T-helper 1 cell treated with Interleukin-12 subunit alpha and Interleukin-12 subunit beta and Interleukin-4 antibody, amounts not matched to agents 30 μg/mL and 1 μg/mL, for 36 hours (primary cell): Measurements from ENCODE around the gene CTU2.
"Not testable (repeated sequence)": the region's sequence is repeated elsewhere in the genome, so short reads cannot be mapped to it uniquely, and the experiment has no call there.

Experiments
- H3K27ac Mint-ChIP-seq: one replicate; pipeline ENCODE4 v1.8.0; 2021; ENCODE audit warnings: mild to moderate bottlenecking, mixed read lengths
- H3K27me3 Mint-ChIP-seq: one replicate; pipeline ENCODE4 v1.8.0; 2021; ENCODE audit warnings: low read depth, mixed read lengths
- H3K36me3 Mint-ChIP-seq: one replicate; pipeline ENCODE4 v1.8.0; 2021; ENCODE audit warnings: low read depth, mixed read lengths
- H3K4me1 Mint-ChIP-seq: one replicate; pipeline ENCODE4 v1.8.0; 2021; ENCODE audit warnings: low read depth, mixed read lengths
- H3K4me3 Mint-ChIP-seq: one replicate; pipeline ENCODE4 v1.8.0; 2021; ENCODE audit warnings: mild to moderate bottlenecking, moderate library complexity, mixed read lengths
- H3K9me3 Mint-ChIP-seq: one replicate; pipeline ENCODE4 v1.8.0; 2021; ENCODE audit warnings: mixed read lengths

The CTU2 gene

GRCh38 chr16:88706229-88706964 lies at the start of gene CTU2, which contains the start of gene RNF166:
Gene CTU2 (plus strand): TSS chr16:88706503. CDS start chr16:88706531, 28 bp downstream.
Gene RNF166 (minus strand): TSS chr16:88706408. CDS start chr16:88706325, 83 bp downstream.
- peak within 1 kb of the TSS; percentile 86 for H3K27ac Mint-ChIP-seq
- peaks cover 38% of the 10 kb centered on the region for H3K4me1 Mint-ChIP-seq

GRCh38 chr16:88657371-88657770 lies 48.9 kb upstream of the CTU2 start:
- Mint-ChIP-seq H3K27ac (no peak overlapping the region), H3K4me1 (peaks cover 12% of the 10 kb centered on the region), H3K36me3 (peaks cover 12% of the 10 kb centered on the region), H3K27me3 (no peaks in the 10 kb centered on the region), H3K9me3 (no peaks in the 10 kb centered on the region), H3K4me3 (no peak overlapping the region)

More at GRCh38 chr16:88706229-88706964, at the start of gene CTU2, which contains the start of gene RNF166:
- Mint-ChIP-seq H3K9me3 (no peaks in the 10 kb centered on the region), H3K27me3 (no peaks in the 10 kb centered on the region), H3K36me3 (peaks cover 17% of the 10 kb centered on the region), H3K4me3 (peak within 1 kb of the TSS; percentile 98)

GRCh38 chr16:88658714-88659113 lies 47.6 kb upstream of the CTU2 start:
- no peak overlapping the region for H3K27ac Mint-ChIP-seq
- H3K4me3 Mint-ChIP-seq, result no peak overlapping the region
- H3K4me1 Mint-ChIP-seq, result peaks cover 12% of the 10 kb centered on the region
- H3K27me3 Mint-ChIP-seq, result no peaks in the 10 kb centered on the region
- peaks cover 10% of the 10 kb centered on the region for H3K36me3 Mint-ChIP-seq
- H3K9me3 Mint-ChIP-seq, result no peaks in the 10 kb centered on the region

- H3K27ac Mint-ChIP-seq, result no peak overlapping the region
- no peaks in the 10 kb centered on the region for H3K27me3 Mint-ChIP-seq
- peaks cover 10% of the 10 kb centered on the region for H3K36me3 Mint-ChIP-seq
- H3K4me3 Mint-ChIP-seq, result no peak overlapping the region
- peaks cover 14% of the 10 kb centered on the region for H3K4me1 Mint-ChIP-seq
- H3K9me3 Mint-ChIP-seq, result no peaks in the 10 kb centered on the region
These were observed 47.1 kb upstream of the CTU2 start for GRCh38 chr16:88659160-88659559.

DNA sequence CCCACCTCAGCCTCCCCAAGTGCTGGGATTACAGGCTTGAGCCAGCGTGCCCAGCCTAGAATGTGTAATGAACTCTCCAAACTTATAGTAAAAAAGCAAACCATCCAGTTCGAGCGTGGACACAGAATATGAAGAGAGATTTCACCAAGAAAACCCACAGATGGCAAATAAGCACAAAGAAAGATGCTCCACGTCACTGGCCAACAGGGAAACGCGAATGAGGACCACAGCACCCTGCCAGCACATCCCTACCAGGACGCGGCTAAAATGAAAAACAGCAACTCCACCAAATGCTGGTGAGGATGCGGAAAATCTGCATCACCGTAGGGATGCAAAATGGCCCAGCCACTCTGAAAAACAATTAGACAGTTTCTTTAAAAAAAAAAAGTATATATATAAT lies 44.8 kb upstream of the CTU2 start:
- H3K27ac Mint-ChIP-seq, result no peak overlapping the region
- peaks cover 21% of the 10 kb centered on the region for H3K4me1 Mint-ChIP-seq
- H3K36me3 Mint-ChIP-seq, result peaks cover 5% of the 10 kb centered on the region
- no peaks in the 10 kb centered on the region for H3K27me3 Mint-ChIP-seq
- H3K9me3 Mint-ChIP-seq, result no peaks in the 10 kb centered on the region
- peak overlapping the region; percentile 73 for H3K4me3 Mint-ChIP-seq

DNA sequence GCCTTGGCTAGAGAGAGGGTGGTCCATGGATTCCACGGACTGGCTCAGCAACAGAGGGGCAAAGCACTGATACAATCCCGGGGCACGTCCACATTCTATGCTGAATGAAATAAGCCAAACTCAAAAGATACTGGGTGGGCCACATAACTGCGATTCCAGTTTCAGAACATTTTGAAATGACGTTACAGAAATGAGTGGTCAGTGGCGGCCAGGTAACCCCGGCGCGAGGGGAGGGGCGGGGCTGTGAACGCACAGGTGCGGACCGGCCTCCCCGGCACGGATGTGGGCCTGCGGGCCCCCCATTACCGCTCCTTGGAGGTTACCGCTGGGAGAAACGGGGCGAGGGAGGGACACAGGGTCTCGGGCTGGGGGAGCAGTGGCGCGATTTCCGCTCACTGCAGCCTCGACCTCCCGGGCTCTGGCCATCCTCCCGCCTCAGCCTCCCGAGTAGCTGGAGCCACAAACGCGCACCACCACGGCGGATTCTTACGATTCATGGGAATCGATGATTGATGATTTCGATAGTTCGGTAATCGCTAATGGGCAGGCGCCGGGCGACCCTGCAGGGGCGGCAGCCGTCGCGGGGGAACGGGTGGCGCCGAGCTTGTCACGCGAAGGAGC lies 44.0 kb upstream of the CTU2 start:
- no peaks in the 10 kb centered on the region for H3K9me3 Mint-ChIP-seq
- H3K36me3 Mint-ChIP-seq, result peaks cover 7% of the 10 kb centered on the region
- peaks cover 21% of the 10 kb centered on the region for H3K4me1 Mint-ChIP-seq
- no peaks in the 10 kb centered on the region for H3K27me3 Mint-ChIP-seq
- peak overlapping the region; percentile 89 for H3K27ac Mint-ChIP-seq
- peak overlapping the region; percentile 96 for H3K4me3 Mint-ChIP-seq

DNA sequence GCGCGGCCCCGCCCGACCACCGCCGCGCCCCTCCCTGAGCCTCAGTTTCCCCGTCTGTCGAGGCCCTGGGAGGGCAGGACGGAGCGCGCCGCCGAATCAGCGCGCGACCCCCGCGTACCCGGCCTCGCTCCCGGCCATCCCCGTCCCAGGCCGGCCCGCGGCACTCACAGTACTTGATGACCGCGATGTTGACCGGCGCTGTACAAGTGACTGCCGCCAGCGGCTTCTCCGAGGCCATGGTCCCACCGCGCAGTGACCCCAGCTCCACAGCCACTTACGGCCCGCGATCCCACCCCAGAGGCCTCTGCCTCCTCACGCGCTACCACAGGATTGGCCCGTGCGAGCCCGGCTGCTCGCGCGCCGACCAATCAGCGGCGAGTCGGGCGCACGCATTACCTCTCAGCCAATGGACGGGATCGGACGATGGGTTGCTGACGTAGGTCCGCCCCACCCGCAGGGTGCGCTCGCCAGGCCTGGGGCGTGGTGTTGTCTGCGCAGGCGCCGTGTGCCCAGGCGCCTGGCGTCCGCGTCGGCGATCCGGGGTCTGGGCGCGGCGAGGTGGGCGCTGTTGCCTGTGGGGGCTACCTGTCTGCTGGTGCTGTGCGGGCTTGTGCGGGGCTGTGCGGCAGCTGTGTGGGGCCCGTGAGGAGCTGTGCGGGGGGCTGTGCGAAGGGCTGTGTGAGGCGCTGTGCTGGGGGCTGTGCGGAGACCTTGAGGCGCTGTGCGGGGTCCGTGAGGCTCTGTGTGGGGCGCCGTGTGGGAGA lies 43.3 kb upstream of the CTU2 start, which contains the start of gene MVD:
Gene MVD (minus strand): TSS at position 249 of the 764 bp plus-strand sequence. CDS start 11 bp downstream, at position 238.
- peak within 1 kb of the TSS; percentile 96 for H3K4me3 Mint-ChIP-seq
- no peaks in the 10 kb centered on the region for H3K27me3 Mint-ChIP-seq
- H3K9me3 Mint-ChIP-seq, result no peaks in the 10 kb centered on the region
- H3K27ac Mint-ChIP-seq, result peak within 1 kb of the TSS; percentile 96
- H3K36me3 Mint-ChIP-seq, result peaks cover 7% of the 10 kb centered on the region
- peaks cover 21% of the 10 kb centered on the region for H3K4me1 Mint-ChIP-seq

DNA sequence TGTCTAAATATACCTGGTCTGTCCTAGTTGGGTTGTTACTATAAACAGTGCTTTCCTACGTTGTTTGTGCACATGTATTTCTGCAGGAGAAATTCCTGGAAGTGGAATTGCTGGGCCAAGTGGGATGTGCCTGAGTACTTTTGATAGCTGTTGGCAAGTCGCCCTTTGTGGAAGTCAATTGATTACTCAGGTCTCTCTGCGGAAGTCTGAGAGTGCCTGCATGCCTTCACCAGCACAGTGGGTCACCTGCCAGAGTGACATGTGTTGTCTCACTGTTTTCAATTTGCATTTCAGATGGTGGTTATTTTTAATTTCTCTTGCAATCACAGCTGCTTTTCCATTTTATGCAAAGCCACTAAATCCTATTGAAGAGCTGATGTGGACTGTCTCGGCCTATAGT lies 41.2 kb upstream of the CTU2 start:
- H3K4me1 Mint-ChIP-seq, result peaks cover 21% of the 10 kb centered on the region
- peaks cover 12% of the 10 kb centered on the region for H3K36me3 Mint-ChIP-seq
- H3K27ac Mint-ChIP-seq, result peak overlapping the region; percentile 39
- peak overlapping the region; percentile 32 for H3K4me3 Mint-ChIP-seq
- no peaks in the 10 kb centered on the region for H3K9me3 Mint-ChIP-seq
- no peaks in the 10 kb centered on the region for H3K27me3 Mint-ChIP-seq

- no peak overlapping the region for H3K4me3 Mint-ChIP-seq
- H3K36me3 Mint-ChIP-seq, result peaks cover 12% of the 10 kb centered on the region
These were observed 40.7 kb upstream of the CTU2 start for GRCh38 chr16:88665570-88665969.

DNA sequence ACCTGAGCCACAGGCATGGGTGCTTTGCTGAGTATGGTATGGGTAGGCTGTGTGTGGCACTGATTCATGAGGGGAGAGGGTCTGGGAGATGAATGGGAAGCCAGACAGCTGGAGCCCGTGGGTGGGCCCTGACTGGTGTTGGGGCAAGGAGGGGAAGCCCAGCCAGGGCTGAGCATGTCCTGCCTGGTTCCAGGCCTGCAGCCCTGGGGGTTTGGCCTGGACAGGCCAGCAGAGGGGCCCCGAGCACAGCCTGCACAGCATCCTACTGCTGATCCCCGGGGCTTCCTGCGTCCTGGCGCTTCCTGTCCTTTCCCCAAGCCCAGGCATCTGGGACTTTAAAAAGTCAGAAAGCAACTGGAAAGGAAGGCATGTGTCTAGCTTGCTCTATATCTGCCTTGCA lies 38.8 kb upstream of the CTU2 start:
- Mint-ChIP-seq H3K4me3 (no peak overlapping the region), H3K27me3 (no peaks in the 10 kb centered on the region), H3K9me3 (no peaks in the 10 kb centered on the region), H3K36me3 (peaks cover 7% of the 10 kb centered on the region), H3K27ac (no peak overlapping the region), H3K4me1 (peaks cover 10% of the 10 kb centered on the region)

More at GRCh38 chr16:88665570-88665969, 40.7 kb upstream of the CTU2 start:
- Mint-ChIP-seq H3K27me3 (no peaks in the 10 kb centered on the region), H3K9me3 (no peaks in the 10 kb centered on the region), H3K27ac (no peak overlapping the region), H3K4me1 (peaks cover 21% of the 10 kb centered on the region)

- not testable (repeated sequence) for H3K4me1 Mint-ChIP-seq, H3K9me3 Mint-ChIP-seq, H3K36me3 Mint-ChIP-seq, H3K27ac Mint-ChIP-seq, H3K27me3 Mint-ChIP-seq, H3K4me3 Mint-ChIP-seq
These were observed 36.8 kb upstream of the CTU2 start for GRCh38 chr16:88669493-88669892.

DNA sequence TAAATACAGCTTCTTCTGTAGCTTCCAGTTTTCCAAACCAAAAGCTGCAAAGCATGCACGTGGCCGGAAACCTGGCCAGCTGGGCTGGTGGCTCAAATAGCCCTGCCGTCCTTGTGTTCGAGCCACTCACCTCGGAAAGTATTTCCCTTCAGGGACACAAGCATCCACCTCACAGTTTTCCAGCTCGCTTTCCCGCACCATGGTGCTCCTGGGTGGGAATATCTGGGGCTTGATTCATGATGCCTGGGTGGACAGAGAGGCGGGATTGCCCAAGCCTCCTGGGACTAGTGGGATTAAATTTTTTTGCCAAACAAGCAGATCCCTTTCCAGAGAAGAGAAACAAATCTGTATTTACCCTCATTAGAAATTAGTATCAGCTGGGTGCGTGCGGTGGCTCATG lies 36.3 kb upstream of the CTU2 start:
- H3K27me3 Mint-ChIP-seq, result no peaks in the 10 kb centered on the region

DNA sequence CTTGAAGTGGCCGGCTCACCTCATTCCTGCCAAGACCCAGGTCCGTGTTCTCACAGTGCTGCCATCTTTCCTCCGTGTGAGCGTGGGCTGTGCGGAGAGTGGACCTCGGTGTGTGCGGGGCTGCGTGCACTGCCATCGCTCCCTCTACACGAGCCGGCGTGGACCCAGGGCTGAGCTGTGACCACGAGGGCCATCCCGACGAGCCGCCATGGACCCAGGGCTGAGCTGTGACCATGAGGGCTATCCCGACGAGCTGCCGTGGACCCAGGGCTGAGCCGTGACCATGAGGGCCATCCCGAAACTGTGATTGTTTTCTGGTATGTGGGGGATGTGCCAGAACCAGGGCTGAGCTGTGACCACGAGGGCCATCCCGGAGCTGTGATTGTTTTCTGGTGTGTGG lies 34.5 kb upstream of the CTU2 start:
- Mint-ChIP-seq H3K27ac (no peak overlapping the region), H3K36me3 (peaks cover 7% of the 10 kb centered on the region), H3K27me3 (no peaks in the 10 kb centered on the region), H3K4me1 (no peaks in the 10 kb centered on the region), H3K4me3 (no peak overlapping the region), H3K9me3 (no peaks in the 10 kb centered on the region)

More for the DNA sequence above, 36.3 kb upstream of the CTU2 start:
- peaks cover 7% of the 10 kb centered on the region for H3K36me3 Mint-ChIP-seq
- no peak overlapping the region for H3K4me3 Mint-ChIP-seq
- no peak overlapping the region for H3K27ac Mint-ChIP-seq
- no peaks in the 10 kb centered on the region for H3K9me3 Mint-ChIP-seq
- H3K4me1 Mint-ChIP-seq, result peaks cover 3% of the 10 kb centered on the region

GRCh38 chr16:88672776-88673175 lies 33.5 kb upstream of the CTU2 start:
- H3K36me3 Mint-ChIP-seq, result peaks cover 5% of the 10 kb centered on the region
- no peaks in the 10 kb centered on the region for H3K27me3 Mint-ChIP-seq
- H3K27ac Mint-ChIP-seq, result no peak overlapping the region
- H3K4me3 Mint-ChIP-seq, result no peak overlapping the region
- H3K4me1 Mint-ChIP-seq, result no peaks in the 10 kb centered on the region
- no peaks in the 10 kb centered on the region for H3K9me3 Mint-ChIP-seq
